GM12891 (cell line): Measurements from ENCODE around the gene FAM168A.

ENCODE experiments used
- PAX5 ChIP-seq: IDR thresholded peaks from 2 replicates; pipeline ENCODE4 v1.6.1; 2011; ENCODE audit warnings: low read length, moderate library complexity, mild to moderate bottlenecking; ENCODE audit not compliant: insufficient read depth, severe bottlenecking
- POLR2A ChIP-seq: IDR thresholded peaks from 2 replicates; pipeline ENCODE4 v1.6.1; 2011; ENCODE audit warnings: low read depth, low read length, control low read depth
- POLR2AphosphoS5 ChIP-seq: IDR thresholded peaks from 2 replicates; pipeline ENCODE4 v1.6.1; 2011; ENCODE audit warnings: low read depth, low read length, control low read depth
- TAF1 ChIP-seq: IDR thresholded peaks from 2 replicates; pipeline ENCODE4 v1.6.1; 2011; ENCODE audit warnings: low read depth, low read length, control low read depth

DNA sequence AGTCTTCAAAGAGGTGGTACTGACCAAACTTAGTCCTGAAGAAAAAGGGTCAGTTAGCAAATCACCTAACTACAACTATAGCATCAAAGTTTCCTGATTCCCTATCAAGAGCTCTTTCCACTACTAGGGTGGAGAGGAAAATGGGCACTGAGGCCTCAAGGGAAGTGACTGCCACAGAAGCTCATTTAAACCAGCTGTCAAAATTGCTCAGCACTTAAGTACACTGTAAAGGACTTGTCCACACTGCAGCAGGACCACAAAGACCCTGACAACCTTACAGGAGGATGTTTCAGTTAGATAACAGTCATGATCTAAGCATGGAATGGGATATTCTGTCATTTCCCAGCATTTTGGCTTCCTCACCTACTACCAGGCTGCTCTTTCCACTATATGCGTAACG, 33.0 kb downstream of the FAM168A start:
- TF ChIP-seq PAX5 (no peak), POLR2AphosphoS5 (no peak), POLR2A (no peak), TAF1 (no peak)
